Measurements from ENCODE around the gene BIRC6. TPM values are rescaled to one million over a fixed set of nuclear protein-coding genes. Genes with fewer than 3 reads are reported as not detected.

BIRC6 gene
- total RNA-seq, 1 donor from 2014 or later = 59.4 TPM

GRCh38 chr2:32484937-32485336 lies 128.1 kb downstream of the BIRC6 start:
- H3K4me1 ChIP-seq = no peaks in the 10 kb centered on the region
- peaks cover 43 to 86% of the 10 kb centered on the region in 2 donors for H3K36me3 ChIP-seq
- DNase-seq (ENCODE audit: low spot score in 2 of 2) = no peak
- H3K27me3 ChIP-seq = no peaks in the 10 kb centered on the region
- no peaks in the 10 kb centered on the region for H3K9me3 ChIP-seq
- intact Hi-C loops (cut with DNase I) = no loop called here
- no peak overlapping the region for H3K27ac ChIP-seq
- no peak for TF ChIP-seq CTCF (IDR thresholded peaks at IDR 0.05)
- no peak overlapping the region for H3K4me3 ChIP-seq

- Histone ChIP-seq H3K4me1 (no peaks in the 10 kb centered on the region), H3K27ac (no peak overlapping the region), H3K27me3 (no peaks in the 10 kb centered on the region), H3K9me3 (no peaks in the 10 kb centered on the region), H3K36me3 (peaks cover 48 to 86% of the 10 kb centered on the region in 2 donors), H3K4me3 (no peak overlapping the region)
- TF ChIP-seq CTCF (IDR thresholded peaks at IDR 0.05) = no peak
- intact Hi-C loops (cut with DNase I) = no loop called here
- DNase-seq (ENCODE audit: low spot score in 2 of 2) = no peak
Observed at GRCh38 chr2:32485399-32485798, 128.6 kb downstream of the BIRC6 start.

GRCh38 chr2:32489061-32489460 lies 132.2 kb downstream of the BIRC6 start:
- intact Hi-C loops (cut with DNase I) = no loop called here
- no peak for TF ChIP-seq CTCF (IDR thresholded peaks at IDR 0.05)
- DNase-seq (ENCODE audit: low spot score in 2 of 2) = no peak
- Histone ChIP-seq H3K27ac (peak overlapping the region in 1 of 2 donors; percentile 6), H3K4me1 (no peaks in the 10 kb centered on the region), H3K27me3 (no peaks in the 10 kb centered on the region), H3K9me3 (no peaks in the 10 kb centered on the region), H3K4me3 (no peak overlapping the region), H3K36me3 (peaks cover 26 to 58% of the 10 kb centered on the region in 2 donors)

GRCh38 chr2:32491346-32491745 lies 134.5 kb downstream of the BIRC6 start:
- H3K36me3 ChIP-seq = peaks cover 19 to 57% of the 10 kb centered on the region in 2 donors
- DNase-seq (ENCODE audit: low spot score in 2 of 2) = no peak

GRCh38 chr2:32495139-32495538 lies 138.3 kb downstream of the BIRC6 start:
- H3K4me3 ChIP-seq = no peak overlapping the region
- H3K4me1 ChIP-seq = no peaks in the 10 kb centered on the region
- no peaks in the 10 kb centered on the region for H3K9me3 ChIP-seq
- no peak overlapping the region for H3K27ac ChIP-seq
- intact Hi-C loops (cut with DNase I) = no loop called here
- peaks cover 26 to 45% of the 10 kb centered on the region in 2 donors for H3K36me3 ChIP-seq
- H3K27me3 ChIP-seq = no peaks in the 10 kb centered on the region
- no peak for TF ChIP-seq CTCF (IDR thresholded peaks at IDR 0.05)
- DNase-seq (ENCODE audit: low spot score in 2 of 2) = no peak

More at GRCh38 chr2:32491346-32491745, 134.5 kb downstream of the BIRC6 start:
- intact Hi-C loops (cut with DNase I) = no loop called here
- H3K27me3 ChIP-seq = no peaks in the 10 kb centered on the region
- no peaks in the 10 kb centered on the region for H3K4me1 ChIP-seq
- TF ChIP-seq CTCF (IDR thresholded peaks at IDR 0.05) = no peak
- H3K27ac ChIP-seq = no peak overlapping the region
- no peak overlapping the region for H3K4me3 ChIP-seq
- H3K9me3 ChIP-seq = no peaks in the 10 kb centered on the region

- H3K4me1 ChIP-seq = no peaks in the 10 kb centered on the region
- intact Hi-C loops (cut with DNase I) = no loop called here
- no peaks in the 10 kb centered on the region for H3K9me3 ChIP-seq
- H3K4me3 ChIP-seq = no peak overlapping the region
- H3K27ac ChIP-seq = no peak overlapping the region
- no peak for DNase-seq (ENCODE audit: low spot score in 2 of 2)
- peaks cover 29 to 51% of the 10 kb centered on the region in 2 donors for H3K36me3 ChIP-seq
- TF ChIP-seq CTCF (IDR thresholded peaks at IDR 0.05) = no peak
- H3K27me3 ChIP-seq = no peaks in the 10 kb centered on the region
Observed at GRCh38 chr2:32496662-32497061, 139.8 kb downstream of the BIRC6 start.
